MCF 10A (cell line): ENCODE measurements around the gene ADNP2. TPM values are rescaled to one million over a fixed set of nuclear protein-coding genes. Genes with fewer than 3 reads are reported as not detected.

Source experiments
- BruUV-seq: library from RNA; stranded (reverse); fragments of 400-500 nt; replicated peaks from 2 replicates; lab custom pipeline; 2021; lab: Mats Ljungman, UMichigan
- CTCF ChIA-PET: fragments of 300-600 bp; sonication (Branson Sonifier 250); formaldehyde crosslinking; extraction: SDS; loops from one replicate; lab custom pipeline; 2021; ENCODE audit warnings: antibody characterized with exemption, inconsistent platforms; lab: Yijun Ruan, JAX
- POLR2A ChIA-PET: fragments of 300-600, 350-650 bp; sonication (Branson Sonifier 250); formaldehyde crosslinking; extraction: SDS; loops from one replicate; lab custom pipeline; 2020; ENCODE audit warnings: antibody characterized with exemption, inconsistent platforms; lab: Yijun Ruan, JAX
- DNase-seq: peaks from one replicate; pipeline ENCODE4 v3.0.0-alpha.2; 2018; ENCODE audit not compliant: unreplicated experiment
- H3K27ac Mint-ChIP-seq: one replicate; pipeline ENCODE4 v1.8.0; 2022; ENCODE audit warnings: mild to moderate bottlenecking, low read depth, mixed read lengths; ENCODE audit not compliant: unreplicated experiment
- H3K27me3 Mint-ChIP-seq: one replicate; pipeline ENCODE4 v1.8.0; 2022; ENCODE audit warnings: mixed read lengths; ENCODE audit not compliant: insufficient read depth, unreplicated experiment
- H3K36me3 Mint-ChIP-seq: one replicate; pipeline ENCODE4 v1.8.0; 2022; ENCODE audit warnings: mild to moderate bottlenecking, moderate library complexity, mixed read lengths; ENCODE audit not compliant: insufficient read depth, unreplicated experiment
- H3K4me1 Mint-ChIP-seq: one replicate; pipeline ENCODE4 v1.8.0; 2022; ENCODE audit warnings: mixed read lengths; ENCODE audit not compliant: insufficient read depth, unreplicated experiment
- H3K4me3 Mint-ChIP-seq: one replicate; pipeline ENCODE4 v1.8.0; 2022; ENCODE audit warnings: mild to moderate bottlenecking, moderate library complexity, mixed read lengths; ENCODE audit not compliant: unreplicated experiment
- H3K9me3 Mint-ChIP-seq: one replicate; pipeline ENCODE4 v1.8.0; 2022; ENCODE audit warnings: mixed read lengths; ENCODE audit not compliant: unreplicated experiment
- CTCF ChIP-seq: fragments of 200-600 bp; IDR thresholded peaks from one replicate; pipeline ENCODE4 v1.8.0; 2022; ENCODE audit warnings: antibody characterized with exemption, mild to moderate bottlenecking; ENCODE audit not compliant: unreplicated experiment
- intact Hi-C: fragments of 100-400 bp; cut with micrococcal nuclease; formaldehyde crosslinking; loops from 2 replicates; pipeline ENCODE4 v1.14.1; 2022
- total RNA-seq: library from RNA; stranded (reverse); gene quantifications from 2 replicates; pipeline ENCODE4 v1.2.3, GENCODE V29; 2022

The ADNP2 gene
- total RNA-seq, 1 experiment from 2014 or later: 19.6 TPM

GRCh38 chr18:80148326-80149199 is 39.5 kb downstream of the ADNP2 start:
- POLR2A ChIA-PET: interaction anchor here (0.7 to 2.6 kb wide), 9 partner anchors 17 to 161 kb away, joined by 3 to 23 read pairs (median 6); partner anchors contain the start of genes ADNP2, RBFA and TXNL4A
- TSS peak; percentile 67 for BruUV-seq
- CTCF ChIA-PET: interaction anchor here (1.1 kb wide), 2 partner anchors 10 to 29 kb away, joined by 4 to 5 read pairs; no protein-coding TSS in a partner anchor
- peak; percentile 15 for DNase-seq
- Mint-ChIP-seq H3K4me1 (no peaks in the 10 kb centered on the region), H3K36me3 (peaks cover 10% of the 10 kb centered on the region), H3K9me3 (no peaks in the 10 kb centered on the region), H3K27ac (peak overlapping the region; percentile 76), H3K4me3 (peak overlapping the region; percentile 73), H3K27me3 (no peaks in the 10 kb centered on the region)
- TF ChIP-seq CTCF: no peak
- intact Hi-C loops: loop anchor here (5.0 kb wide), 1 partner anchor 161 kb away; the partner anchor contains the start of gene TXNL4A

- POLR2A ChIA-PET: no interaction called here
- Mint-ChIP-seq H3K27me3 (no peaks in the 10 kb centered on the region), H3K4me3 (no peak overlapping the region), H3K27ac (no peak overlapping the region), H3K36me3 (peaks cover 11% of the 10 kb centered on the region), H3K4me1 (no peaks in the 10 kb centered on the region), H3K9me3 (no peaks in the 10 kb centered on the region)
- CTCF ChIA-PET: no interaction called here
- intact Hi-C loops: loop anchor here (5.0 kb wide), 2 partner anchors 112 to 162 kb away; partner anchors contain the start of gene TXNL4A
- DNase-seq: no peak
- no peak for TF ChIP-seq CTCF
- no TSS peak for BruUV-seq
Observed at GRCh38 chr18:80149667-80150066, 40.6 kb downstream of the ADNP2 start.

- intact Hi-C loops: loop anchor here (5.0 kb wide), 1 partner anchor 117 kb away; no protein-coding TSS in a partner anchor
- H3K27me3 Mint-ChIP-seq: no peaks in the 10 kb centered on the region
- POLR2A ChIA-PET: interaction anchor here (0.5 to 1.9 kb wide), 3 partner anchors 10 to 97 kb away, joined by 3 to 7 read pairs (median 6); no protein-coding TSS in a partner anchor
- H3K9me3 Mint-ChIP-seq: no peaks in the 10 kb centered on the region
- peak overlapping the region; percentile 16 for H3K27ac Mint-ChIP-seq
- H3K4me3 Mint-ChIP-seq: no peak overlapping the region
- peak; percentile 36 for DNase-seq
- BruUV-seq: no TSS peak
- TF ChIP-seq CTCF: peak; percentile 45
- H3K4me1 Mint-ChIP-seq: no peaks in the 10 kb centered on the region
- peaks cover 13% of the 10 kb centered on the region for H3K36me3 Mint-ChIP-seq
- CTCF ChIA-PET: interaction anchor here (0.6 to 8.1 kb wide), 10 partner anchors 10 to 114 kb away, joined by 3 to 78 read pairs (median 4); no protein-coding TSS in a partner anchor
Observed at GRCh38 chr18:80154293-80154692, 45.2 kb downstream of the ADNP2 start.
